ENCODE data around the gene ADK. TPM values are rescaled to one million over a fixed set of nuclear protein-coding genes. Genes with fewer than 3 reads are reported as not detected.

The ADK gene
- total and polyA plus RNA-seq, 4 donors = 12.6 to 21.1 (median 16.1) TPM

- Histone ChIP-seq H3K9me3 (ENCODE audit: control insufficient read depth, low read length) (no peaks in the 10 kb centered on the region), H3K27ac (ENCODE audit: low read depth in 1 of 2, low read length in 2 of 2) (no peak overlapping the region), H3K27me3 (ENCODE audit: control insufficient read depth in 1 of 2, insufficient read depth in 2 of 2, low read length in 1 of 2) (no peaks in the 10 kb centered on the region), H3K36me3 (ENCODE audit: control insufficient read depth in 1 of 2, insufficient read depth in 2 of 2, low read length in 1 of 2) (no peaks in the 10 kb centered on the region), H3K4me1 (ENCODE audit: control insufficient read depth in 1 of 2, insufficient read depth in 2 of 2, low read length in 2 of 2) (no peaks in the 10 kb centered on the region), H3K4me3 (ENCODE audit: low read length in 2 of 2) (no peak overlapping the region)
- 95 to 98% methylated on average over 2 of the region's 2 CpGs for WGBS, 2 donors
- ATAC-seq (ENCODE audit: low FRiP score) (no peak), DNase-seq (no peak)
- intact Hi-C loops (cut with DNase I) = no loop called here
These were observed 451.6 kb downstream of the ADK start for GRCh38 chr10:74602576-74602975.

GRCh38 chr10:74610299-74610698 is 459.3 kb downstream of the ADK start:
- Histone ChIP-seq H3K9me3 (ENCODE audit: control insufficient read depth, low read length) (no peaks in the 10 kb centered on the region), H3K27ac (ENCODE audit: low read depth in 1 of 2, low read length in 2 of 2) (no peak overlapping the region), H3K4me1 (ENCODE audit: control insufficient read depth in 1 of 2, insufficient read depth in 2 of 2, low read length in 2 of 2) (no peaks in the 10 kb centered on the region), H3K36me3 (ENCODE audit: control insufficient read depth in 1 of 2, insufficient read depth in 2 of 2, low read length in 1 of 2) (no peaks in the 10 kb centered on the region), H3K27me3 (ENCODE audit: control insufficient read depth in 1 of 2, insufficient read depth in 2 of 2, low read length in 1 of 2) (no peaks in the 10 kb centered on the region), H3K4me3 (ENCODE audit: low read length in 2 of 2) (no peak overlapping the region)
- intact Hi-C loops (cut with DNase I) = no loop called here
- DNase-seq (no peak), ATAC-seq (ENCODE audit: low FRiP score) (no peak)

GRCh38 chr10:74612195-74612594 is 461.2 kb downstream of the ADK start:
- no peak for ATAC-seq (ENCODE audit: low FRiP score)
- Histone ChIP-seq H3K27ac (ENCODE audit: low read depth in 1 of 2, low read length in 2 of 2) (no peak overlapping the region), H3K4me3 (ENCODE audit: low read length in 2 of 2) (no peak overlapping the region), H3K27me3 (ENCODE audit: control insufficient read depth in 1 of 2, insufficient read depth in 2 of 2, low read length in 1 of 2) (no peaks in the 10 kb centered on the region), H3K4me1 (ENCODE audit: control insufficient read depth in 1 of 2, insufficient read depth in 2 of 2, low read length in 2 of 2) (no peaks in the 10 kb centered on the region), H3K9me3 (ENCODE audit: control insufficient read depth, low read length) (no peaks in the 10 kb centered on the region), H3K36me3 (ENCODE audit: control insufficient read depth in 1 of 2, insufficient read depth in 2 of 2, low read length in 1 of 2) (no peaks in the 10 kb centered on the region)
- DNase-seq = no peak
- intact Hi-C loops (cut with DNase I) = no loop called here

- ATAC-seq (ENCODE audit: low FRiP score) = no peak
- H3K9me3 ChIP-seq (ENCODE audit: control insufficient read depth, low read length) = no peaks in the 10 kb centered on the region
- H3K36me3 ChIP-seq (ENCODE audit: control insufficient read depth in 1 of 2, insufficient read depth in 2 of 2, low read length in 1 of 2) = no peaks in the 10 kb centered on the region
- DNase-seq = no peak
- no peak overlapping the region for H3K4me3 ChIP-seq (ENCODE audit: low read length in 2 of 2)
- H3K4me1 ChIP-seq (ENCODE audit: control insufficient read depth in 1 of 2, insufficient read depth in 2 of 2, low read length in 2 of 2) = no peaks in the 10 kb centered on the region
- intact Hi-C loops (cut with DNase I) = no loop called here
- no peaks in the 10 kb centered on the region for H3K27me3 ChIP-seq (ENCODE audit: control insufficient read depth in 1 of 2, insufficient read depth in 2 of 2, low read length in 1 of 2)
- H3K27ac ChIP-seq (ENCODE audit: low read depth in 1 of 2, low read length in 2 of 2) = no peak overlapping the region
These were observed 469.6 kb downstream of the ADK start for GRCh38 chr10:74620626-74621025.

GRCh38 chr10:74623786-74624185 is 472.8 kb downstream of the ADK start:
- ATAC-seq (ENCODE audit: low FRiP score) = no peak
- Histone ChIP-seq H3K27ac (ENCODE audit: low read depth in 1 of 2, low read length in 2 of 2) (no peak overlapping the region), H3K4me3 (ENCODE audit: low read length in 2 of 2) (no peak overlapping the region), H3K9me3 (ENCODE audit: control insufficient read depth, low read length) (no peaks in the 10 kb centered on the region), H3K36me3 (ENCODE audit: control insufficient read depth in 1 of 2, insufficient read depth in 2 of 2, low read length in 1 of 2) (no peaks in the 10 kb centered on the region), H3K27me3 (ENCODE audit: control insufficient read depth in 1 of 2, insufficient read depth in 2 of 2, low read length in 1 of 2) (no peaks in the 10 kb centered on the region), H3K4me1 (ENCODE audit: control insufficient read depth in 1 of 2, insufficient read depth in 2 of 2, low read length in 2 of 2) (no peaks in the 10 kb centered on the region)
- intact Hi-C loops (cut with DNase I) = no loop called here
- 35 to 49% methylated on average over 2 of the region's 2 CpGs for WGBS, 2 donors
- no peak for DNase-seq

- no peak overlapping the region for H3K27ac ChIP-seq (ENCODE audit: low read depth in 1 of 2, low read length in 2 of 2)
- H3K27me3 ChIP-seq (ENCODE audit: control insufficient read depth in 1 of 2, insufficient read depth in 2 of 2, low read length in 1 of 2) = no peaks in the 10 kb centered on the region
- H3K4me1 ChIP-seq (ENCODE audit: control insufficient read depth in 1 of 2, insufficient read depth in 2 of 2, low read length in 2 of 2) = no peaks in the 10 kb centered on the region
- 91 to 94% methylated on average over 1 of the region's 1 CpG for WGBS, 2 donors
- intact Hi-C loops (cut with DNase I) = no loop called here
- no peak for ATAC-seq (ENCODE audit: low FRiP score)
- H3K9me3 ChIP-seq (ENCODE audit: control insufficient read depth, low read length) = no peaks in the 10 kb centered on the region
- DNase-seq = no peak
- H3K36me3 ChIP-seq (ENCODE audit: control insufficient read depth in 1 of 2, insufficient read depth in 2 of 2, low read length in 1 of 2) = no peaks in the 10 kb centered on the region
- no peak overlapping the region for H3K4me3 ChIP-seq (ENCODE audit: low read length in 2 of 2)
These were observed 473.5 kb downstream of the ADK start for GRCh38 chr10:74624501-74624900.

- intact Hi-C loops (cut with DNase I) = no loop called here
- ATAC-seq (ENCODE audit: low FRiP score) = no peak
- 55 to 56% methylated on average over 2 of the region's 2 CpGs for WGBS, 2 donors
These were observed 477.1 kb downstream of the ADK start for GRCh38 chr10:74628136-74628535.

GRCh38 chr10:74634995-74635536 is 484.0 kb downstream of the ADK start:
- H3K4me3 ChIP-seq (ENCODE audit: low read length in 2 of 2) = no peak overlapping the region
- ATAC-seq (ENCODE audit: low FRiP score) (no peak), DNase-seq (no peak)
- H3K4me1 ChIP-seq (ENCODE audit: control insufficient read depth in 1 of 2, insufficient read depth in 2 of 2, low read length in 2 of 2) = no peaks in the 10 kb centered on the region
- H3K9me3 ChIP-seq (ENCODE audit: control insufficient read depth, low read length) = peaks cover 2% of the 10 kb centered on the region
- no peak overlapping the region for H3K27ac ChIP-seq (ENCODE audit: low read depth in 1 of 2, low read length in 2 of 2)
- H3K36me3 ChIP-seq (ENCODE audit: control insufficient read depth in 1 of 2, insufficient read depth in 2 of 2, low read length in 1 of 2) = no peaks in the 10 kb centered on the region
- no peaks in the 10 kb centered on the region for H3K27me3 ChIP-seq (ENCODE audit: control insufficient read depth in 1 of 2, insufficient read depth in 2 of 2, low read length in 1 of 2)
- intact Hi-C loops (cut with DNase I) = no loop called here

More at GRCh38 chr10:74628136-74628535, 477.1 kb downstream of the ADK start:
- no peak overlapping the region for H3K27ac ChIP-seq (ENCODE audit: low read depth in 1 of 2, low read length in 2 of 2)
- H3K4me3 ChIP-seq (ENCODE audit: low read length in 2 of 2) = no peak overlapping the region
- H3K9me3 ChIP-seq (ENCODE audit: control insufficient read depth, low read length) = no peaks in the 10 kb centered on the region
- no peaks in the 10 kb centered on the region for H3K27me3 ChIP-seq (ENCODE audit: control insufficient read depth in 1 of 2, insufficient read depth in 2 of 2, low read length in 1 of 2)
- no peaks in the 10 kb centered on the region for H3K36me3 ChIP-seq (ENCODE audit: control insufficient read depth in 1 of 2, insufficient read depth in 2 of 2, low read length in 1 of 2)
- DNase-seq = no peak
- H3K4me1 ChIP-seq (ENCODE audit: control insufficient read depth in 1 of 2, insufficient read depth in 2 of 2, low read length in 2 of 2) = no peaks in the 10 kb centered on the region

- 86 to 93% methylated on average over 4 of the region's 4 CpGs for WGBS, 2 donors
- no peaks in the 10 kb centered on the region for H3K27me3 ChIP-seq (ENCODE audit: control insufficient read depth in 1 of 2, insufficient read depth in 2 of 2, low read length in 1 of 2)
- ATAC-seq (ENCODE audit: low FRiP score) = no peak
- no peaks in the 10 kb centered on the region for H3K36me3 ChIP-seq (ENCODE audit: control insufficient read depth in 1 of 2, insufficient read depth in 2 of 2, low read length in 1 of 2)
- DNase-seq = no peak
- H3K9me3 ChIP-seq (ENCODE audit: control insufficient read depth, low read length) = peaks cover 2% of the 10 kb centered on the region
- intact Hi-C loops (cut with DNase I) = no loop called here
- no peak overlapping the region for H3K27ac ChIP-seq (ENCODE audit: low read depth in 1 of 2, low read length in 2 of 2)
- no peak overlapping the region for H3K4me3 ChIP-seq (ENCODE audit: low read length in 2 of 2)
- no peaks in the 10 kb centered on the region for H3K4me1 ChIP-seq (ENCODE audit: control insufficient read depth in 1 of 2, insufficient read depth in 2 of 2, low read length in 2 of 2)
These were observed 484.6 kb downstream of the ADK start for GRCh38 chr10:74635655-74636054.

Measured in aorta (tissue), 5 donors.